NOMO-1 treated with DMSO at 0.1 percent for 48 hours (cell line): Measurements from ENCODE around the gene TLE2.
A peak's percentile ranks its signal among the peaks of the same experiment; 100 is the strongest.
"Not testable (repeated sequence)": the region's sequence is repeated elsewhere in the genome, so short reads cannot be mapped to it uniquely, and the experiment has no call there.

Source experiments
- DNase-seq: peaks from one replicate; lab custom pipeline; 2025; ENCODE audit not compliant: unreplicated experiment; lab: John Stamatoyannopoulos, UW

The TLE2 gene

GRCh38 chr19:3056417-3057088, 27.5 kb upstream of the TLE2 start:
- DNase-seq: no peak

GRCh38 chr19:3055741-3056416, 26.8 kb upstream of the TLE2 start:
- no peak for DNase-seq

DNA sequence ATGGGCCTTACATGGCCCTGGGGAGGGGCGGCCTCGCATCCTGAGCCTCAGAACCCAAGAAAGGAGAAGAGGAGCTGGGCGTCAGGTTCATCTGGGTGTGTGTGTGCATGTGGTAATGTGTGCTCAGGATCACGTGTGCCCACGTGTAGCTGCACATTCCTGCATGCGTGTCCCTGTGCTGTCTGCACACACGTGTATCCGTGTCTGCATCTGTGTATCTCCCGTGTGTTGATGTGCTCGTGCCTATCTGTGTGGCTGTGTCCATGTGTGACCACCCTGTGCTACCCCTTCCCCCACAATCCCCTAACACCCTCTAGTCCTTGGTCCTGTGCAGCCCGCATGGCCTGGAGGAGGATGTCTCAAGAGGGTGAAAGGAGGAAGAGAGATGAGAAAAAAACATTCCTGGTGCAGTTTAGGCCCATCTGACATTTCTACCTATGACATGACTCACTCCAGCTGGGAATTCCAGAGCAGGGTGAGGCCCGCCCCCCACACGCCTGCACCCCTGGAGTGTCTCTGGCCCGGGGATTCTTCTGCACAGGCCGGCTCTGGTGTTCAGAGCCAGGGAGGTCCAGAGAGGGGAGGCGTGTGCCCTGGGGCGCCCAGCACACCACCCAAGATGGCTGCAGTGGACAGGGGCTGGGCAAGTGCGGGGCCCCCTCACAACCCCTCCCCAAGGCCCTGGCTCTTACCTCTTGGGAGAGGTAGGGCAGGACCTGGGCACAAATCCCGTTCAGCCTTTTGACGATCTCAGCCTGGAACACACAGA, 26.1 kb upstream of the TLE2 start:
- DNase-seq: no peak

- no peak for DNase-seq
These were observed 25.3 kb upstream of the TLE2 start for GRCh38 chr19:3054265-3054971.

GRCh38 chr19:3053780-3054179, 24.7 kb upstream of the TLE2 start:
- no peak for DNase-seq

GRCh38 chr19:3053218-3053621, 24.1 kb upstream of the TLE2 start:
- no peak for DNase-seq

DNA sequence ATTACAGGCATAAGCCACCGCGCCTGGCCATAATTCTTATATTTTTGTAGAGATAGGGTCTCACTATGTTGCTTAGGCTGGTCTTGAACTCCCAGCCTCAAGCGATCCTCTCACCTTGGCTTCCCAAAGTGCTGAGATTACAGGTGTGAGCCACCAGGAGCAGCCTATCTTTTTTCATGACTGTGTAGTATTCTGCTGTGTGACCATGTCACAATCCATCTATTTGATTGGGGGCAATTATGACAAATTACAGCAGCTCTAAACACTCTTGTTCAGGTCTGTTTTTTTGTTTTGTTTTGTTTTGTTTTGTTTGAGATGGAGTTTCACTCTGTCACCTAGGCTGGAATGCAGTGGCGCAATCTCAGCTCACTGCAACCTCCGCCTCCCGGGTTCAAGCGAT, 20.9 kb upstream of the TLE2 start:
- not testable (repeated sequence) for DNase-seq

DNA sequence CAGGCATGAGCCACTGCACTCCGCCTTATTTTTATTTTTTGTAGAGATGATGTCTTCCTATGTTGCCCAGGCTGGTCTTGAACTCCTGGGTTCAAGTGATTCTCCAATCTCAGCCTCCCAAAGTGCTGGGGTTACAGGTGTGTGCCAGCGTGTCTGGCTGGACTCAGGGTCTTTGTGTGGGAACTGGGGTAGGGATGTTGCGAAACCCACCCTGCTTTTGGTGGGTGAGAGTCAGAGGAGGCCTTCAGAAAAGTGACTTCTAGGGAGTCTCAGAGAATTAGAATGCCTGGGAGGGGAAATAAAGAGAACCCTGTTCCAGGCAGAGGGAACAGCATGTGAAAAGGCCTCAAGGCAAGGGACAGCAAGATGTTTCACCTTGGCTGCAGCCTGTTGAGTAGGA, 20.0 kb upstream of the TLE2 start:
- no peak for DNase-seq

GRCh38 chr19:3048190-3048533, 19.1 kb upstream of the TLE2 start:
- DNase-seq: no peak

- DNase-seq: peak; percentile 74
These were observed 18.6 kb upstream of the TLE2 start for GRCh38 chr19:3047496-3048189.

DNA sequence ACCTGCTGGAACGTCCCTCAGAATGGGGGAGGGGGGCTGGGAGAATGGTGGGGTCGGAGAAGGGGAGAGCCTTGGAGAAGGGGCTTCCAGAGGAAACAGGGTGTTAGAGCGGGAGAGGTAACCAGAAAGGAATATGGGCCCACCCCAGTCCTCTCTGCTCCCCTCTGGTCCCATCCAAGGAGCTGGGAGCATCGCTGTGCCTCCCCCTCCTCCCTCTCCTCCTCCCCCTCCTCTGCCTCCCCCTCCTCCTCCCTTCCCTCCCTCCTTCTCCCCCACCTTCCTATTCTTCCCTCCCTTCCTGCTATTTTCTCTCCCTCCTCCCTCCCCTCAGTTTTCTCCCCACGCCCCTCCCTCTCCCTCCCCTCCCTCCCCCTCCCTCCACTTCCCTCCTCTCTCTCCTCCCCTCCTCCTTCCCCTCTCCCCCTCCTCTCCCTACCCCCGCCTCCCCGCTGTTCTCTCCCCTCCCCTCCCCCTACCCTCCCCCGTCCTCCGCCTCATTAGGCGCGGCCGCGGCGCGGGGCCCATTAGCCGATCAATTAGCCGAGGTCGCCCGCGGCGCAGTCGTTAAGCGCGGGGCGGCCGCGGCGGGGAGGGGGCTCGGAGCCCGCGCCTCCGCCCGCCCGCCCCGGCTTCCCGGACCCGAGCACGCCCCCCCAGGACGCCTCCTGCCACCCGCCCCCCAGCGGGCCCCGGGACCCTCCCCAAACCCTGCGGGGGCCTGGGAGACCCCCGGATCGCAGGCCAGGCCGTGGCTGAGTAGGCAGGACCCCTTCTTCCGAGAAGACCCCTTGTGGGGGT, 17.8 kb upstream of the TLE2 start:
- no peak for DNase-seq

DNA sequence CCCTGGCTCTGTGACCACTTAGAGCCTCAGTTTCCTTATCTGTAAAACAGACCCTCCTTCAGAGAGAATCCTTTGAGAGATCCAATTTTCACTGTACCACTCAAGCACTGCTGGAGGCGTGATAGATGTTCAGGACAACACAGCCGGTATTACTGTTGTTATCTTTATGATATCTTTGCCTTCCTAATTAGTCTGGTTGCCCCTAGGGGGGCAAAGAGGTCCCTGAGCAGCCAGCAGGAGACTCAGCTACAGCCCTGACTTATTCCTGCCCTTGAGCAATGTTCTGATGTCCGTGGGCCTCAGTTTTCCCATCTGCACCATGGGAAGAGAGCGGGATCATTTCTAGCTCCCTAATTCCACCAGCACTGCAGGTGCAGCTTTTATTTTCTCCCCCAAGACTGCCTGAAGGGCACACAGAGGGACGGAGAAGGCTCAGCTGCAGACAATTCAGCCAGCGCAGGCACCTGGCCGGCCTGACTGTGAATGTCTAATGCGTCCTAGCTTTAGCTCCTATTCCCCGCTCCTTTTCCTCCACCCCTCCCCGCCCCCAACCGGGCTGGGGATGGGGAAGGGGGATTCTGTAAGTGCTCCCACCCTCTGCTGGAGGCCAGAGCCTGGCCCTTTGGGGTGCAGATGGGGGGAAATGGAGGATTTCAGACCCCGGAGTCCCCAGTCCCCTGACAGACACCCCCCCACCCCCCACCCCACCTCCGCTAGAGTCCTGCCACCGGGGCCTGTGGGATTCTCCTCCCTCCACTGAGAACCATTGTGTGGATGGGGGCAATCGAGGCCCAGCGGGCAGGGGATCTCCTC, 17.0 kb upstream of the TLE2 start:
- DNase-seq: no peak

GRCh38 chr19:3045191-3045590, 16.1 kb upstream of the TLE2 start:
- DNase-seq: no peak

DNA sequence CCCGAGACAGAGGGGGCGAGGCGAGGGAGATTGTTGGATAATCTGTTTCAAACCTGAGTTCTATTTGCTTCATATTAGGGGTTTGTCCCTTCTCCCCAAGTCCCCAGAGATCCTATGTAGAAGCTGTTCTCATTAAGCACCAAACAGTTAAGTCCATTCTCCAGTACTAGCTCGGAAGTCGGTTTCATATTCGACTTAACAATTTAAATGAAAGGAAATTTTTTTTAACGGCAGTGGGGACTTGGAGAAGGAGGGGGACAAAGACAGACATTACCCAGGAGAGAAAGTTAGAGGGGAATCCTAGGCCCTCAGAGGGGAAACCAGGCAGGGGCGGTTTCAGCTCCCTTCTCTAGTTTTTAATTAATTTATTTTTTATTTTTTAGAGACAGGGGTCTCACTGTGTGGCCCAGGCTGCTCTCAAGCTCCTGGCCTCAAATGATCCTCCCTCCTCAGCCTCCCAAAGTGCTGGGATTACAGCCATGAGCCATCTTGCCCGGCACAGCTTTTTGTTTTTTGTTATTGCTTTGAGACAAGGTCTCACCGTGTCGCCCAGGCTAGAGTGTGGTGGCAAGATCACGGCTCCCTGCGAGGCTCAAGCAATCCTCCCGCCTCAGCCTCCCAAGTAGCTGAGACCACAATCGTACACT, 13.7 kb upstream of the TLE2 start:
- DNase-seq: no peak

- DNase-seq: no peak
These were observed 12.9 kb upstream of the TLE2 start for GRCh38 chr19:3041761-3042620.

GRCh38 chr19:3041327-3041726, 12.2 kb upstream of the TLE2 start:
- DNase-seq: no peak

GRCh38 chr19:3039641-3040077, 10.6 kb upstream of the TLE2 start:
- no peak for DNase-seq

DNA sequence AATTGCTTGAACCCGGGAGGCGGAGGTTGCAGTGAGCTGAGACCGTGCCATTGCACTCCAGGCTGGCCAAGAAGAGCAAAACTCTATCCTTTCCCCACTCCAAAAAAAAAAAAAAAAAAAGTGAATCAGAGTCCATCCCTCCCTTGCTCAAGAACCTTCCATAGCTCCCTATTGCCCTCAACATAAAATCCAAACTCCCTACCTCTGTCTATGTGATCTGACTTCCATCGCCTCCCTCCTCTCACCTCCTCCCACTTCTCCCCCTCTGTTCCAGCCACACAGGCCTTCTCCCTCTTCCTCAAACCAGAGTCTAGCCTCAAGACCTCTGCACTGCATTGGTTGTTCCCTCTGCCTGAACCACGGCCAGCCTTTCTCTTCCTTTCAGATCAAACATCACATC, 10.0 kb upstream of the TLE2 start:
- DNase-seq: no peak
